Esophagus muscularis mucosa (tissue), 3 donors: Measurements from ENCODE around the gene NR1H2.

Experiments
- POLR2AphosphoS5 ChIP-seq, 2 donors: sonication (generic); formaldehyde crosslinking; IDR thresholded peaks; one replicate each; pipeline ENCODE4 v1.6.1; 2017; ENCODE audit warnings: antibody characterized with exemption in 2 of 2
- TF ChIP-seq, protein P1 (sequence below), 3 experiments: fragments of 200-600 bp in 2 of 3; fragments of 450-650 bp in 1 of 3; sonication (generic) in 2 of 3; IDR thresholded peaks; one replicate each; pipeline ENCODE4 v1.5.1; 2017 to 2019; ENCODE audit warnings: antibody characterized with exemption in 3 of 3, mild to moderate bottlenecking in 2 of 3, moderate library complexity in 1 of 3

DNA sequence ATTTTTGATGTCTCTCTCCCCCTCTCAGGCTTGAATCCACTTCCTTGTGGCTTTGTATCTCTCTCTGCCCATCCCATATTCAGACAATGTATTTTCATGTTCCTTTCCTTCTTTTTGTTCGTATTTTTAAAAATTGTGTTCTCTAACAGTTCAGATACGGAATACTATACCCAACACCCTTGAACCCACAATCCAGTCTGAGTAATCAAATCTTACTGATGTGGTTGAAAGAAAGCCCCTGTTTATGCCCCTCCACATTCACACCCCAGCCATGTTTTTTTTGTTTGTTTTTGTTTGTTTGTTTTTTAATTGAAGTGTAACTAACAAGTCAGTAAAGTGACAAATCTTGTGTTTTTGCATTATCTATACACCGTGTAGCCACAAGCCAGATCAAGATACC, 43.9 kb downstream of the NR1H2 start:
- TF ChIP-seq, protein P1, sequence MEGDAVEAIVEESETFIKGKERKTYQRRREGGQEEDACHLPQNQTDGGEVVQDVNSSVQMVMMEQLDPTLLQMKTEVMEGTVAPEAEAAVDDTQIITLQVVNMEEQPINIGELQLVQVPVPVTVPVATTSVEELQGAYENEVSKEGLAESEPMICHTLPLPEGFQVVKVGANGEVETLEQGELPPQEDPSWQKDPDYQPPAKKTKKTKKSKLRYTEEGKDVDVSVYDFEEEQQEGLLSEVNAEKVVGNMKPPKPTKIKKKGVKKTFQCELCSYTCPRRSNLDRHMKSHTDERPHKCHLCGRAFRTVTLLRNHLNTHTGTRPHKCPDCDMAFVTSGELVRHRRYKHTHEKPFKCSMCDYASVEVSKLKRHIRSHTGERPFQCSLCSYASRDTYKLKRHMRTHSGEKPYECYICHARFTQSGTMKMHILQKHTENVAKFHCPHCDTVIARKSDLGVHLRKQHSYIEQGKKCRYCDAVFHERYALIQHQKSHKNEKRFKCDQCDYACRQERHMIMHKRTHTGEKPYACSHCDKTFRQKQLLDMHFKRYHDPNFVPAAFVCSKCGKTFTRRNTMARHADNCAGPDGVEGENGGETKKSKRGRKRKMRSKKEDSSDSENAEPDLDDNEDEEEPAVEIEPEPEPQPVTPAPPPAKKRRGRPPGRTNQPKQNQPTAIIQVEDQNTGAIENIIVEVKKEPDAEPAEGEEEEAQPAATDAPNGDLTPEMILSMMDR (IDR thresholded peaks at IDR 0.05), result no peak
- TF ChIP-seq POLR2AphosphoS5 (IDR thresholded peaks at IDR 0.05), result no peak
